ENCODE results near the gene ATG4B. TPM values are rescaled to one million over a fixed set of nuclear protein-coding genes. Genes with fewer than 3 reads are reported as not detected.
"Not testable (repeated sequence)": the region's sequence is repeated elsewhere in the genome, so short reads cannot be mapped to it uniquely, and the experiment has no call there.

The ATG4B gene
- total RNA-seq, 1 donor from 2014 or later = 62.7 TPM

DNA sequence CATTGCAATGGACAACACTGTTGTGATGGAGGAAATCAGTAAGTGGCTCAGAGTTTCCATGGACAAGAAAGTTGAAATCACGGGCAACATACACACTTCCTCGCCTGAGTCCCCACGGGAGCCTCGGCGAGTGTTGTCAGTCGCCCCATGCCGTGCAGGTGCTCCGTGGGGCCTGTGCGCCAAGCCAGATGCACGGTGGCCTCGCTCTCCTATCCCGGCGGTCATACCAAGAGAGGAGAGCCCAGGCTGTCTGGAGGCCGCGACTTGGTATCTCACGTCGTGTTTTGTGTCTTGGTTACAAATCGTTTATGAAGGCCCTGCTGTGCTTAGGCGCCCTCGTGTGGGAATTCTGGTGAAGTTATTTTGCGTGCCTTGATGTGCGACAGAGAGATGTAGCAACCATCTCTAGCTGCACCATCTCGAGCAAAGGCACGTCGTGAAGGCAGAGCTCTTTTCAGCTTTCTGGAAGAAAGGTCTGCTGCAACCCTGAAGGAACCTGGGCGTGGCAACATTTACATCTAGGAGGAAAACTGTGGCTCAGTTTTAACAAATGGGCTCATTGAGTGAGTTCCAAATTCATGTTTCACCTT lies 21.8 kb downstream of the ATG4B start:
- Histone ChIP-seq H3K27me3 (ENCODE audit: low read depth) (no peaks in the 10 kb centered on the region), H3K36me3 (peaks cover 78% of the 10 kb centered on the region), H3K9me3 (no peaks in the 10 kb centered on the region), H3K27ac (no peak overlapping the region), H3K4me3 (no peak overlapping the region), H3K4me1 (no peaks in the 10 kb centered on the region)
- TF ChIP-seq, protein P1, sequence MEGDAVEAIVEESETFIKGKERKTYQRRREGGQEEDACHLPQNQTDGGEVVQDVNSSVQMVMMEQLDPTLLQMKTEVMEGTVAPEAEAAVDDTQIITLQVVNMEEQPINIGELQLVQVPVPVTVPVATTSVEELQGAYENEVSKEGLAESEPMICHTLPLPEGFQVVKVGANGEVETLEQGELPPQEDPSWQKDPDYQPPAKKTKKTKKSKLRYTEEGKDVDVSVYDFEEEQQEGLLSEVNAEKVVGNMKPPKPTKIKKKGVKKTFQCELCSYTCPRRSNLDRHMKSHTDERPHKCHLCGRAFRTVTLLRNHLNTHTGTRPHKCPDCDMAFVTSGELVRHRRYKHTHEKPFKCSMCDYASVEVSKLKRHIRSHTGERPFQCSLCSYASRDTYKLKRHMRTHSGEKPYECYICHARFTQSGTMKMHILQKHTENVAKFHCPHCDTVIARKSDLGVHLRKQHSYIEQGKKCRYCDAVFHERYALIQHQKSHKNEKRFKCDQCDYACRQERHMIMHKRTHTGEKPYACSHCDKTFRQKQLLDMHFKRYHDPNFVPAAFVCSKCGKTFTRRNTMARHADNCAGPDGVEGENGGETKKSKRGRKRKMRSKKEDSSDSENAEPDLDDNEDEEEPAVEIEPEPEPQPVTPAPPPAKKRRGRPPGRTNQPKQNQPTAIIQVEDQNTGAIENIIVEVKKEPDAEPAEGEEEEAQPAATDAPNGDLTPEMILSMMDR (IDR thresholded peaks at IDR 0.05) = peak; percentile 40
- intact Hi-C loops (cut with DNase I) = no loop called here
- no peak for DNase-seq
- peak; percentile 22 to 55 for ATAC-seq

DNA sequence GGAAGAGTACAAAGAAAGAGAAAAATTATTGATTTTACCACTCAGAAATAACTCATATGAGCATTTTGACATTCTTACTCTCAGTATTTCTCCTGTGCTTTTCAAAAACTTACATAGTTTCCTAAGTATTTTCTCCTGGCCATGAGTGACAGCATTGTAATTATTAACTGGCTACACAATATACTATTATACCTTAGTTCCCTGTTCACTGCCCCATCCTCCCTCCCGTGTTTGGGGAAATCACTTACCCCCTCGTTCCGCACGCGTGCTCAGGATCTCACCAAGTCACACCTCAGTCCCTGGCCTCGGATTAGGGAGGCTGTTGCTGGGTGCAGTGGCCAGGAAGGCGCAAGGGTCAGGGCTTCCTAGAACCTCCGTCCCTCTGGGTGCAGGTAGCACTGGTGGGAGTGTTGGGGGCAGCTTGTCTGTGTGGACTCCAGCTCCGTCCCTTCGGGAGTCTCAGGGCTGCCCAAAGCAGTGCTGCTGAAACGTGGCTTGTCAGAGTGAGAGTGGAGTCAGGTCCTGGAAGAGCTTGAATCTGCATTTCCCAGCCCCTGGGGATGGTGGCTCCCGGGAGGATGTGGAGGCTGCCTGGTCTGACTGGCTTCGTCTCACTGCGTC lies 23.2 kb downstream of the ATG4B start:
- intact Hi-C loops (cut with DNase I) = no loop called here
- ATAC-seq = no peak
- H3K36me3 ChIP-seq = peaks cover 64% of the 10 kb centered on the region

DNA sequence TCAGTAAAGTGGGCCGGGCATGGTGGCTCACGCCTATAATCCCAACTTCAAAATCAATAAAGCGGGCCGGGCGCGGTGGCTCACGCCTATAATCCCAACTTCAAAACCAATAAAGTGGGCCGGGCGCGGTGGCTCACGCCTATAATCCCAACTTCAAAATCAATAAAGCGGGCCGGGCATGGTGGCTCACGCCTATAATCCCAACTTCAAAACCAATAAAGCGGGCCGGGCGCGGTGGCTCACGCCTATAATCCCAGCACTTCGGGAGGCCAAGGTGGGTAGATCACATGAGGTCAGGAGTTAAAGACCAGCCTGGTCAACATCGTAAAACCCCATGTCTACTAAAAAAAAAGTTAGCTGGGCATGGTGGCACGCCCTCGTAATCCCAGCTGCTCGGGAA lies 25.2 kb downstream of the ATG4B start:
- ATAC-seq; intact Hi-C loops (cut with DNase I); H3K9me3 ChIP-seq; H3K4me1 ChIP-seq; H3K27me3 ChIP-seq (ENCODE audit: low read depth); DNase-seq; H3K4me3 ChIP-seq; H3K27ac ChIP-seq: not testable (repeated sequence)
- peaks cover 64% of the 10 kb centered on the region for H3K36me3 ChIP-seq

More for the DNA sequence above, 23.2 kb downstream of the ATG4B start:
- no peak overlapping the region for H3K27ac ChIP-seq
- no peaks in the 10 kb centered on the region for H3K27me3 ChIP-seq (ENCODE audit: low read depth)
- no peak overlapping the region for H3K4me3 ChIP-seq
- H3K4me1 ChIP-seq = no peaks in the 10 kb centered on the region
- no peaks in the 10 kb centered on the region for H3K9me3 ChIP-seq
- TF ChIP-seq, protein P1 (IDR thresholded peaks at IDR 0.05) = no peak
- DNase-seq = no peak

DNA sequence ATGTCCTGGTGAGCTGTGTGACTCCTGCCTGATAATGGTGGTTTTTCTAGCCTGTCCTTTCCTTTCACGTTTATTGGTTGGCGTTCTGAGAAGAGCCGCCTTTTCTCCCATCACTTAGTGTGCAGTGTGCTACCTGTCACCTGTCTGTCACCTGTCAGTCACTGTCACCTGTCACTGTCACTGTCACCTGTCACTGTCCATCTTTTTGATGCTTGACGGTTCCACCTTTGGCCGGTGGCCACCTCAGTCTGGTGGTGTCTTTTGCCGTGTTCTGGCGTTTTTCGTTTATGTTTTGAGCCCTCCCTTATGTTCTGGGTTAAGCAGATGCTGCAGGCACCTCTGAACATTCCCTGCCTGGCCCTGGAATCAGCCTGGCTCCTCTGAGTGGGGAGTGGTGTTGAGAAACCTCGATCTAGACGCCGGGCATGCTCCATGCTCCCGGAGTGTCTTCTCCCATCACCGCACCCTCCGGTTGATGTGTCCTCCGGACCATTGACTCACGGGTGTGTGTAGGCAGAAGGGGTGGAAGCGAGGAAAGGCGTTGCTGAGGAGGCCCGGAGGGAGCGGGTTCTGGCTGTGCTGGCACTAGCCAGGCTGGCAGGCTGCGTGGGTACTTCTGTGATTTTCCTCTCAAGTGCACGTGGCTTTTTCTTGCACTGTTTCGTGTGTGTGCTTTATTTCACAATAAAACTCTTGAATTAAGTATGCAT lies 28.4 kb downstream of the ATG4B start:
- DNase-seq = no peak
- Histone ChIP-seq H3K27me3 (ENCODE audit: low read depth) (no peaks in the 10 kb centered on the region), H3K4me1 (no peaks in the 10 kb centered on the region), H3K9me3 (no peaks in the 10 kb centered on the region), H3K4me3 (no peak overlapping the region), H3K36me3 (peaks cover 65% of the 10 kb centered on the region), H3K27ac (no peak overlapping the region)
- no peak for ATAC-seq
- TF ChIP-seq, protein P1 (IDR thresholded peaks at IDR 0.05) = no peak
- intact Hi-C loops (cut with DNase I) = no loop called here

DNA sequence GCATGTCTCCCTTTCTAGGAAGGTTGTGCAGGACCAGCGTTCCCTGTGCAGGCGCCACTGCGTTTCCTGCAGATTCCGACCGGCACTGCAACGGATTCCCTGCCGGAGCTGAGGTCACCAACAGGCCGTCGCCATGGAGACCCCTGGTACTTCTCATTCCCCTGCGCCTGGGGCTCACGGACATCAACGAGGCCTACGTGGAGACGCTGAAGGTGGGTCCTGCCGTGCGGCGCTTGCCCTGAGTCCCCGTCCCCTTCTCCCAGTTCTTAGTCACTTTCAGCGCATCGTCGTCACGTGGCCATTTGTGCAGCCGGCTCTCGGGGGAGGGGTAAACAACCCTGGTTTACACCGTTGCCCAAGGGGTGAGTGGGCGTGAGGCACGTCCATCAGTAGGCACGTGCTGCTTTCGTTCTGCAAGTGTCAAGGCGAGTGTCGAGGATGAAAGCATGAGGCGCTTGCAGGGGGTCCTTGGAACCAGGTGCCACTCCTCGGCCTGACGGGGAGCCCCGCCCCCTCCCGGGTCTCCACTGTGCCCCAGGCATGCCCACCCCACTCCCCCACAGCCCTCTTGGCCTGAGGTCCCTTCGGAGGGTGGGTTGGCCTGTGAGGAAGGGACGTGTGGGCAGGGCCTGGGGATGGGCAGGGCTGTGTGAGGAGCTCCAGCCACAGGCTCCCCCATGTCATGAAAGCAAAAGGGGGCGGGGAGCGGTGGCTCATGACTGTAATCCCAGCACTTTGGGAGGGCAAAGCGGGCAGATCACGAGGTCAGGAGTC lies 29.3 kb downstream of the ATG4B start:
- intact Hi-C loops (cut with DNase I) = no loop called here
- no peaks in the 10 kb centered on the region for H3K9me3 ChIP-seq
- H3K27ac ChIP-seq = no peak overlapping the region
- ATAC-seq = no peak
- no peaks in the 10 kb centered on the region for H3K27me3 ChIP-seq (ENCODE audit: low read depth)
- no peaks in the 10 kb centered on the region for H3K4me1 ChIP-seq
- no peak for DNase-seq
- no peak overlapping the region for H3K4me3 ChIP-seq
- H3K36me3 ChIP-seq = peaks cover 66% of the 10 kb centered on the region
- TF ChIP-seq, protein P1 (IDR thresholded peaks at IDR 0.05) = no peak

Data from lower lobe of right lung (tissue), 2 donors.